Measurements from ENCODE around the gene ACSF3.

- no peak for TF ChIP-seq GATA2 (IDR thresholded peaks at IDR 0.05; ENCODE audit: low read depth, low read length)
- no peak for TF ChIP-seq GATA3 (IDR thresholded peaks at IDR 0.05; ENCODE audit: low read depth, low read length)
These were observed 47.2 kb upstream of the ACSF3 start for GRCh38 chr16:89046491-89046890.

Data from SH-SY5Y (cell line).